Right atrium auricular region (tissue), 2 donors: ENCODE data around the gene CPPED1. TPM values are rescaled to one million over a fixed set of nuclear protein-coding genes. Genes with fewer than 3 reads are reported as not detected.

Experiments used
- DNase-seq: peaks from one replicate; pipeline ENCODE4 v3.0.0-alpha.2; 2019; ENCODE audit warnings: low spot score
- H3K27ac ChIP-seq, 2 donors: fragments of 200-600 bp; sonication (generic); 1 replicate in 1 of 2; 2 replicates in 1 of 2; pipeline ENCODE4 v1.5.1; 2016 to 2019
- H3K27me3 ChIP-seq, 2 donors: fragments of 200-600 bp; sonication (generic); one replicate each; pipeline versions ENCODE4 v1.5.1 to v1.6.0; 2017 to 2019
- H3K36me3 ChIP-seq: fragments of 200-600 bp; sonication (generic); one replicate; pipeline ENCODE4 v1.5.1; 2016
- H3K4me1 ChIP-seq, 2 donors: fragments of 200-600 bp; sonication (generic); one replicate each; pipeline versions ENCODE4 v1.5.1 to v1.6.0; 2017 to 2019
- H3K4me3 ChIP-seq, 2 donors: fragments of 200-600 bp; sonication (generic); 1 replicate in 1 of 2; 2 replicates in 1 of 2; pipeline ENCODE4 v1.5.1; 2017 to 2019; ENCODE audit warnings: mild to moderate bottlenecking in 1 of 2, moderate library complexity in 1 of 2
- H3K9me3 ChIP-seq, 2 donors: fragments of 200-600 bp; sonication (generic); one replicate each; pipeline ENCODE4 v1.5.1; 2019
- total RNA-seq, 2 donors: library from RNA; depleted of rRNA; stranded (reverse); fragments of >200 nt; gene quantifications; one replicate each; pipeline ENCODE4 v1.1.0, GENCODE V29; 2016
- TF ChIP-seq, protein P1 (sequence below), 2 donors: fragments of 200-600 bp; sonication (generic); IDR thresholded peaks; one replicate each; pipeline ENCODE4 v1.5.1; 2019; ENCODE audit warnings: antibody characterized with exemption in 2 of 2

CPPED1 gene
- total RNA-seq, 2 donors from 2014 or later, result 5.9 to 6.4 TPM

DNA sequence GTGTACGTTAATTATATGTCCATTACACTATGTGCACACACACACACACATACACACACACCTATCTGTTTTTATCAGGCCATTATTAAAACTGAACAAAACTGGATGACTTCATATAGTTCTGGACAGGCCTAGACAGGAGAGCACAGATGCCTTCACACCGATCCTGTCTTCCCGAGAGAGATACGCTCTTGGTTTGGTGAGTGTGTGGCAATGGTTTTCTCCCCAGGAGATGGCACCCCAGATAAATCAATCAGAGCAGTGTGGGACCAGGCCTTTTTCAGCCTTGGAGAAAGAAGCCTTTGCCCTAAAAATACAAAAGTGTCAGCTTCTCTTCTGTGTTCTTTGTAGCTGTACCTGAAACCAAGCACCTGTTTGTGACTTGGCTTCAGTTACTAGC is 83.7 kb downstream of the CPPED1 start:
- Histone ChIP-seq H3K36me3 (no peaks in the 10 kb centered on the region), H3K9me3 (no peaks in the 10 kb centered on the region), H3K4me3 (no peak overlapping the region), H3K4me1 (no peaks in the 10 kb centered on the region), H3K27ac (no peak overlapping the region), H3K27me3 (no peaks in the 10 kb centered on the region)
- TF ChIP-seq, protein P1, sequence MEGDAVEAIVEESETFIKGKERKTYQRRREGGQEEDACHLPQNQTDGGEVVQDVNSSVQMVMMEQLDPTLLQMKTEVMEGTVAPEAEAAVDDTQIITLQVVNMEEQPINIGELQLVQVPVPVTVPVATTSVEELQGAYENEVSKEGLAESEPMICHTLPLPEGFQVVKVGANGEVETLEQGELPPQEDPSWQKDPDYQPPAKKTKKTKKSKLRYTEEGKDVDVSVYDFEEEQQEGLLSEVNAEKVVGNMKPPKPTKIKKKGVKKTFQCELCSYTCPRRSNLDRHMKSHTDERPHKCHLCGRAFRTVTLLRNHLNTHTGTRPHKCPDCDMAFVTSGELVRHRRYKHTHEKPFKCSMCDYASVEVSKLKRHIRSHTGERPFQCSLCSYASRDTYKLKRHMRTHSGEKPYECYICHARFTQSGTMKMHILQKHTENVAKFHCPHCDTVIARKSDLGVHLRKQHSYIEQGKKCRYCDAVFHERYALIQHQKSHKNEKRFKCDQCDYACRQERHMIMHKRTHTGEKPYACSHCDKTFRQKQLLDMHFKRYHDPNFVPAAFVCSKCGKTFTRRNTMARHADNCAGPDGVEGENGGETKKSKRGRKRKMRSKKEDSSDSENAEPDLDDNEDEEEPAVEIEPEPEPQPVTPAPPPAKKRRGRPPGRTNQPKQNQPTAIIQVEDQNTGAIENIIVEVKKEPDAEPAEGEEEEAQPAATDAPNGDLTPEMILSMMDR (IDR thresholded peaks at IDR 0.05), result no peak
- no peak for DNase-seq

DNA sequence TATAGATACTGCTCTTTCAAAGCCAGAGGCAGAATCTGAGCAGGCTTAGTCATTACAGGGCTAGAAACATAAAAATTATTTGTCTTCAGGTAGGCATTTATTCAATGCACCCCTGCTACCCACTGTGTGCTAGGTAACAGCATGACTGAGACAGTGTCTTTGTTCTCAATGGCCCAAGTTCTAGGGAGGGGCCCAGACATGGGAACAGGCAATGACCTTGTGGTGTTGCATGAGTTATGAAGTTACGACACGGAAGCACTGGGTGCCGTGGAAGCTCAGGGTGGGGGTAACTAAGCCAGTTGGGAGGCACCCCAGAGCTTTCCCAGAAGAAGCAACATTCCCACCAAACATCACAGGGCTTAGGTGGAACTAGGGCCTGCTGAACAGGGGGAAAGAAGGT is 87.0 kb downstream of the CPPED1 start:
- Histone ChIP-seq H3K4me3 (no peak overlapping the region), H3K27me3 (no peaks in the 10 kb centered on the region), H3K9me3 (no peaks in the 10 kb centered on the region), H3K4me1 (no peaks in the 10 kb centered on the region), H3K27ac (no peak overlapping the region), H3K36me3 (no peaks in the 10 kb centered on the region)
- TF ChIP-seq, protein P1 (IDR thresholded peaks at IDR 0.05), result no peak
- no peak for DNase-seq

GRCh38 chr16:12709807-12710206 is 93.9 kb downstream of the CPPED1 start:
- no peaks in the 10 kb centered on the region for H3K27me3 ChIP-seq
- H3K4me1 ChIP-seq, result no peaks in the 10 kb centered on the region
- DNase-seq, result no peak
- no peak overlapping the region for H3K27ac ChIP-seq
- no peaks in the 10 kb centered on the region for H3K9me3 ChIP-seq
- TF ChIP-seq, protein P1 (IDR thresholded peaks at IDR 0.05), result no peak
- no peaks in the 10 kb centered on the region for H3K36me3 ChIP-seq
- H3K4me3 ChIP-seq, result no peak overlapping the region

DNA sequence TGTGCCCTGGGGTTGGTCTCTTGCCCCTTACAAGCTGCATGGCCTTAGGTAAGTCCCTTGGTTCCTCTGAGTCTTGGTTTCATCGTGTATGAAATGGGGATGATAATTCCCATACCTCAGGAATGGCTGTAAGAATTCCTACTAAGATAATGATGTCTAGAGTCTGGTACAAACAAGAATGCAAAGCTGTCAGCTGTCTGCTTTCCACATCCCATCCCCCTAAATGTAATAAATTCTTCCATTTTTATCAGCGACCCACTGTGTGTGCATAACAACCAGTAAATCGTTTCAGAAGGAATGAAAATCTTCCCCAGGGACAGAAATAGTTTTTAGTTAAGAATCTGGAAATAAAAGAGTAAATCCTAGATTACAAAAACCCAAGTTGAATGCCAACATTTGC is 95.4 kb downstream of the CPPED1 start:
- Histone ChIP-seq H3K4me1 (no peaks in the 10 kb centered on the region), H3K27ac (no peak overlapping the region), H3K36me3 (no peaks in the 10 kb centered on the region), H3K27me3 (no peaks in the 10 kb centered on the region), H3K4me3 (no peak overlapping the region), H3K9me3 (no peaks in the 10 kb centered on the region)
- TF ChIP-seq, protein P1 (IDR thresholded peaks at IDR 0.05), result no peak
- DNase-seq, result no peak

- Histone ChIP-seq H3K4me3 (no peak overlapping the region), H3K27ac (no peak overlapping the region), H3K27me3 (no peaks in the 10 kb centered on the region), H3K36me3 (no peaks in the 10 kb centered on the region), H3K4me1 (no peaks in the 10 kb centered on the region), H3K9me3 (no peaks in the 10 kb centered on the region)
- TF ChIP-seq, protein P1 (IDR thresholded peaks at IDR 0.05), result no peak
- no peak for DNase-seq
These were observed 97.1 kb downstream of the CPPED1 start for GRCh38 chr16:12706628-12707027.

DNA sequence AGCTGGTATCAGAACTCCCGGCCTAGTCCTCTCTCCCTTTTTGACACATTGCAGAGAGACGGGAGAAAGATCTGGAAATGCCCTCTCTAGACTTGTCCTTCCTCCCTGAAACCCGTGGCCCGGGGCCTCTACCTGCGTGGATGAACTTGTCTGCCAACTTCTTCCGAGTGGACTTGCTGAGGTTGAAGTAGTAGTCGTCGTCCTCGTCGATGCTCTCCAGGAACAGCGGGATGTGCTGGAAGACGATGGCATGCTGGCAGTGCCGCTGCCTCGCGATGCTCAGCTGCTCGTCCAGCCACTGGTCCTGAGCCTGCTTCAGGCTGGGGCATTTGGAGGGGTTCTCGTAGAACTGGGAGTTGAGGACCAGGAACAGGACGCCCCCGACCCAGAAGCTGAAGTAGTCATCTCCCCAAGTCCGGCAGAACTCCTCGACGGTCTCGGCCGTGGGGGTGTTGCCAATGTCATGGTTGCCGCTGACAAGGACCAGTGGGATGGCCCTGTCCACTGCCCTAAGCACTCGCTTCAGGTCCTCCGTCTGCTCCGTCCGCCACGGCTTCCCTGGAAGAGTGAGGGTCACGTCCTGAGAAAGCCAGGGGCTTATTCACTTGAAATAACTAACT is 99.1 kb downstream of the CPPED1 start:
- DNase-seq, result no peak
- TF ChIP-seq, protein P1 (IDR thresholded peaks at IDR 0.05), result no peak
- Histone ChIP-seq H3K27me3 (no peaks in the 10 kb centered on the region), H3K9me3 (no peaks in the 10 kb centered on the region), H3K4me1 (no peaks in the 10 kb centered on the region), H3K27ac (no peak overlapping the region), H3K4me3 (no peak overlapping the region), H3K36me3 (no peaks in the 10 kb centered on the region)
